Calu3 (cell line): ENCODE measurements around the gene CCBE1. TPM values are rescaled to one million over a fixed set of nuclear protein-coding genes. Genes with fewer than 3 reads are reported as not detected.

ENCODE experiments used
- BruUV-seq: library from RNA; stranded (reverse); fragments of 400-500 nt; replicated peaks from 2 replicates; lab custom pipeline; 2021; lab: Mats Ljungman, UMichigan
- CTCF ChIA-PET: fragments of 300-600 bp; sonication (Branson Sonifier 250); formaldehyde crosslinking; loops from one replicate; lab custom pipeline; 2022; ENCODE audit warnings: antibody characterized with exemption; lab: Charles Lee
- DNase-seq: peaks from one replicate; pipeline ENCODE4 v3.0.0; 2022
- H3K27ac Mint-ChIP-seq: one replicate; pipeline ENCODE4 v1.8.0; 2022; ENCODE audit warnings: mixed read lengths; ENCODE audit not compliant: unreplicated experiment
- H3K27me3 Mint-ChIP-seq: one replicate; pipeline ENCODE4 v1.8.0; 2022; ENCODE audit warnings: mixed read lengths; ENCODE audit not compliant: unreplicated experiment
- H3K36me3 Mint-ChIP-seq: one replicate; pipeline ENCODE4 v1.8.0; 2022; ENCODE audit warnings: mild to moderate bottlenecking, moderate library complexity, mixed read lengths; ENCODE audit not compliant: insufficient read depth, unreplicated experiment
- H3K4me1 Mint-ChIP-seq: one replicate; pipeline ENCODE4 v1.8.0; 2022; ENCODE audit warnings: mild to moderate bottlenecking, low read depth, mixed read lengths; ENCODE audit not compliant: unreplicated experiment
- H3K4me3 Mint-ChIP-seq: one replicate; pipeline ENCODE4 v1.8.0; 2022; ENCODE audit warnings: mild to moderate bottlenecking, low read depth, moderate library complexity, mixed read lengths; ENCODE audit not compliant: unreplicated experiment
- H3K9me3 Mint-ChIP-seq: one replicate; pipeline ENCODE4 v1.8.0; 2022; ENCODE audit warnings: low read depth, mixed read lengths; ENCODE audit not compliant: unreplicated experiment
- intact Hi-C: fragments of 100-400 bp; cut with micrococcal nuclease; formaldehyde crosslinking; loops from one replicate; pipeline ENCODE4 v1.10.0; 2022; ENCODE audit not compliant: unreplicated experiment
- total RNA-seq: library from RNA; stranded (reverse); gene quantifications from 2 replicates; pipeline ENCODE4 v1.2.3, GENCODE V29; 2022
- TF ChIP-seq, protein P1 (sequence below): fragments of 200-600 bp; IDR thresholded peaks from one replicate; pipeline ENCODE4 v1.8.0; 2022; ENCODE audit warnings: antibody characterized with exemption; ENCODE audit not compliant: unreplicated experiment

The CCBE1 gene
- total RNA-seq, 1 experiment from 2014 or later: 0.12 TPM

DNA sequence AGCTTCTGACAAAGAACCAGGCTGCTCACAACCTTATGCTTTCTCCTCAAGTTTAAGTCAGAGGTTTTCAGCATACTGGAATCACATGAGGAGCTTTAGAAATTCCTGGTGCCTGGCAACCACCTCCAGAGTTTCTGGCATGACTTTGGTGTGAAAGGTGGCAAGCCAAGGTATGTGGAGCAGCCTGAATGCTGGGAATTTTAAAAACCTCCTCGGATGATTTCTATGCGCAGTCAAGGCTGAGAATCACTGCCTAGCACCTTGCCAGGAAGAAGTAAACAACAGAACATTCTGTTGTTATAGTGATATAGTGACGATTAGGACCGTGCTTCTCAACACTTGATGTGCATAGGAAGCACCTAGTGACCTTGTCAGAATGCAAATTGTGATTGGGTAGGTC is 11.7 kb downstream of the CCBE1 start:
- BruUV-seq: no TSS peak
- H3K36me3 Mint-ChIP-seq: no peaks in the 10 kb centered on the region
- no peak for DNase-seq
- CTCF ChIA-PET: no interaction called here
- no peak overlapping the region for H3K27ac Mint-ChIP-seq
- peaks cover 54% of the 10 kb centered on the region for H3K27me3 Mint-ChIP-seq
- intact Hi-C loops: no loop called here
- H3K4me1 Mint-ChIP-seq: no peaks in the 10 kb centered on the region
- H3K9me3 Mint-ChIP-seq: no peaks in the 10 kb centered on the region
- H3K4me3 Mint-ChIP-seq: no peak overlapping the region
- TF ChIP-seq, protein P1, sequence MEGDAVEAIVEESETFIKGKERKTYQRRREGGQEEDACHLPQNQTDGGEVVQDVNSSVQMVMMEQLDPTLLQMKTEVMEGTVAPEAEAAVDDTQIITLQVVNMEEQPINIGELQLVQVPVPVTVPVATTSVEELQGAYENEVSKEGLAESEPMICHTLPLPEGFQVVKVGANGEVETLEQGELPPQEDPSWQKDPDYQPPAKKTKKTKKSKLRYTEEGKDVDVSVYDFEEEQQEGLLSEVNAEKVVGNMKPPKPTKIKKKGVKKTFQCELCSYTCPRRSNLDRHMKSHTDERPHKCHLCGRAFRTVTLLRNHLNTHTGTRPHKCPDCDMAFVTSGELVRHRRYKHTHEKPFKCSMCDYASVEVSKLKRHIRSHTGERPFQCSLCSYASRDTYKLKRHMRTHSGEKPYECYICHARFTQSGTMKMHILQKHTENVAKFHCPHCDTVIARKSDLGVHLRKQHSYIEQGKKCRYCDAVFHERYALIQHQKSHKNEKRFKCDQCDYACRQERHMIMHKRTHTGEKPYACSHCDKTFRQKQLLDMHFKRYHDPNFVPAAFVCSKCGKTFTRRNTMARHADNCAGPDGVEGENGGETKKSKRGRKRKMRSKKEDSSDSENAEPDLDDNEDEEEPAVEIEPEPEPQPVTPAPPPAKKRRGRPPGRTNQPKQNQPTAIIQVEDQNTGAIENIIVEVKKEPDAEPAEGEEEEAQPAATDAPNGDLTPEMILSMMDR: no peak

DNA sequence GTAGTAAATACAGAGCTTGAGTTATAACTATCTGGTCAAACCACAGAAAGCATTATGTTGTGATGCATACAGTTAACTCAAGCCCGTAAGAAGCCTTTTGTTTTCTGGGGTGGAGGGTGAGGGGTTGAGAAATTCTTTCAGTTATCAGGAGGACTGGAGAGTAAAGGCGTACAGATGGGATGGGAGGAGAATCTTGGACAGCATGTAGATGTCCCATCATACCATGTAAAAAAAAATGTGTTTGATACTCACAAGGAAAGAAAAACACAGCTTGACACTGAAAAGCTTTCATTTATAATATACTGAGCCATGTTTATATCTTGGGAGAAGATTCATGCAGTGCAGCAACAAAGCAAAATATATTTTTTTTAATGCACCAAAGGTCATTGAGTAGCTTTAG is 12.4 kb downstream of the CCBE1 start:
- Mint-ChIP-seq H3K9me3 (no peaks in the 10 kb centered on the region), H3K27ac (no peak overlapping the region), H3K4me1 (no peaks in the 10 kb centered on the region), H3K4me3 (no peak overlapping the region), H3K36me3 (no peaks in the 10 kb centered on the region), H3K27me3 (peaks cover 54% of the 10 kb centered on the region)
- CTCF ChIA-PET: no interaction called here
- BruUV-seq: no TSS peak
- intact Hi-C loops: no loop called here
- TF ChIP-seq, protein P1: no peak
- no peak for DNase-seq

GRCh38 chr18:59681521-59682004 is 15.7 kb downstream of the CCBE1 start:
- Mint-ChIP-seq H3K4me1 (no peaks in the 10 kb centered on the region), H3K4me3 (no peak overlapping the region), H3K36me3 (no peaks in the 10 kb centered on the region), H3K27me3 (peaks cover 28% of the 10 kb centered on the region), H3K9me3 (no peaks in the 10 kb centered on the region), H3K27ac (no peak overlapping the region)
- CTCF ChIA-PET: interaction anchor here (1.0 to 1.4 kb wide), 2 partner anchors 15 to 50 kb away, joined by 3 read pairs; partner anchors contain the start of gene CCBE1
- no TSS peak for BruUV-seq
- intact Hi-C loops: no loop called here
- no peak for DNase-seq
- TF ChIP-seq, protein P1: no peak

DNA sequence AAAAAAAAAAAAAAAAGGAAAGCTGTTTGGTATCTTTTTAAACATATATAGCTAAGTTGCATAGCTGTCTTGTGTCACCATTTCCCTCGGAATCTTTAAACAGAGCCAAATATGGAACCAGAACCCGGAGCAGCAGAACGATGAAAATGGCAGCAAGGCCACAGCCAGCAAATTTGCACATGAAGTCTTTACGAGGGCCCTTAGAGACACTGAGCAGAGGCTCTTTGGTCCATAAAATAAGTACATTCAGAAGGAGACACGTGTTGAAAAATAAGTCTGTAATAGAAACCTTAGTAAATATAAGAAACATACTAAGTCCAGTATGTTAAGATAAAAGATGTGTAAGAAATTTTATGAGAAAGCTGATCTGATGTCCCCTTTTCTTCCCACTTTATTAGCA is 16.2 kb downstream of the CCBE1 start:
- TF ChIP-seq, protein P1: no peak
- no peaks in the 10 kb centered on the region for H3K9me3 Mint-ChIP-seq
- BruUV-seq: no TSS peak
- no peak for DNase-seq
- H3K4me3 Mint-ChIP-seq: no peak overlapping the region
- no peak overlapping the region for H3K27ac Mint-ChIP-seq
- CTCF ChIA-PET: interaction anchor here (1.0 to 1.4 kb wide), 2 partner anchors 16 to 49 kb away, joined by 3 read pairs; partner anchors contain the start of gene CCBE1
- peaks cover 23% of the 10 kb centered on the region for H3K27me3 Mint-ChIP-seq
- no peaks in the 10 kb centered on the region for H3K36me3 Mint-ChIP-seq
- intact Hi-C loops: no loop called here
- H3K4me1 Mint-ChIP-seq: no peaks in the 10 kb centered on the region
